ENCODE results near the gene CRYGC. TPM values are rescaled to one million over a fixed set of nuclear protein-coding genes. Genes with fewer than 3 reads are reported as not detected.

CRYGC gene
- total and polyA plus RNA-seq, 2 donors (not counting 3 experiments of a cell fraction or from before 2014, with no cell fraction given), result not detected

- Histone ChIP-seq H3K9me1 (replicated peaks; ENCODE audit: control insufficient read depth, extremely low read depth, insufficient read depth, low read length) (no peaks in the 10 kb centered on the region), H3K9me3 (replicated peaks; ENCODE audit: control insufficient read depth, insufficient read depth, low read length) (no peaks in the 10 kb centered on the region), H4K20me1 (replicated peaks; ENCODE audit: control insufficient read depth, extremely low read depth, insufficient read depth, low read length) (no peaks in the 10 kb centered on the region), H3K27ac (ENCODE audit: insufficient read depth, low read depth, low read length) (no peak within 1 kb of the TSS), H2AFZ (ENCODE audit: low read depth, low read length) (no peak within 1 kb of the TSS), H3K4me2 (ENCODE audit: insufficient read depth, low read length) (no peak within 1 kb of the TSS), H3K79me2 (ENCODE audit: control insufficient read depth, insufficient read depth, low read length) (no peaks in the 10 kb centered on the region), H3K36me3 (ENCODE audit: control insufficient read depth in 2 of 2, extremely low read depth in 1 of 2, insufficient read depth in 2 of 2, low read length in 2 of 2) (no peaks in the 10 kb centered on the region), H3K27me3 (ENCODE audit: control insufficient read depth in 2 of 2, insufficient read depth in 2 of 2, low read length in 2 of 2) (peaks cover 0 to 5% of the 10 kb centered on the region in 2 experiments), H3K4me1 (ENCODE audit: control insufficient read depth, extremely low read depth, insufficient read depth, low read length) (no peaks in the 10 kb centered on the region), H3K4me3 (replicated peaks in 1 of 3; ENCODE audit: insufficient read depth in 1 of 3, low read depth in 1 of 3, low read length in 3 of 3) (no peak within 1 kb of the TSS), H3K9ac (replicated peaks; ENCODE audit: extremely low read depth, insufficient read depth, low read length) (no peak within 1 kb of the TSS)
- FAIRE-seq, result no peak
- no peak for DNase-seq (ENCODE audit: low read depth, low spot score)
- POLR2A ChIA-PET, result no interaction called here
- dilution Hi-C loops (cut with MboI; ENCODE audit: extremely low pct_ligation_motif_present, low sequenced_read_pairs) (no loop called here), intact Hi-C loops (cut with micrococcal nuclease) (no loop called here)
- CTCF ChIA-PET, result interaction anchor here (0.8 kb wide), 1 partner anchor 12 kb away, joined by 3 read pairs; no protein-coding TSS in a partner anchor
- no peak for TF ChIP-seq CTCF (IDR thresholded peaks at IDR 0.05; ENCODE audit: extremely low read depth in 1 of 2, insufficient read depth in 1 of 2, low read depth in 1 of 2, low read length in 2 of 2)
- TF ChIP-seq GATA2 (IDR thresholded peaks at IDR 0.05; ENCODE audit: insufficient read depth, insufficient read length, low read depth, low read length), result no peak
- TF ChIP-seq, protein P1, sequence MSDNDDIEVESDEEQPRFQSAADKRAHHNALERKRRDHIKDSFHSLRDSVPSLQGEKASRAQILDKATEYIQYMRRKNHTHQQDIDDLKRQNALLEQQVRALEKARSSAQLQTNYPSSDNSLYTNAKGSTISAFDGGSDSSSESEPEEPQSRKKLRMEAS (IDR thresholded peaks at IDR 0.05; ENCODE audit: insufficient read depth, insufficient read length), result no peak
- no peak for TF ChIP-seq FOS (IDR thresholded peaks at IDR 0.05; ENCODE audit: borderline replicate concordance, insufficient read depth, low read length)
- TF ChIP-seq POLR2A (IDR thresholded peaks at IDR 0.05; ENCODE audit: low read depth, low read length), result no peak
- TF ChIP-seq EZH2 (IDR thresholded peaks at IDR 0.05; ENCODE audit: borderline replicate concordance, low read depth, low read length, severe bottlenecking), result no peak
- no peak for TF ChIP-seq MYC (IDR thresholded peaks at IDR 0.05; ENCODE audit: low read depth, low read length)
- BruUV-seq (replicated peaks), result no TSS peak
Measured at GRCh38 chr2:208163489-208163888, 33.9 kb upstream of the CRYGC start, which contains the start of gene CRYGA. Gene CRYGA, minus strand, starts transcription at chr2:208163589. Its CDS starts 33 bp downstream, at chr2:208163556.
